Testis (tissue), 3 donors: ENCODE results near the gene KCNE2. TPM values are rescaled to one million over a fixed set of nuclear protein-coding genes. Genes with fewer than 3 reads are reported as not detected.

Experiments
- DNase-seq: peaks from one replicate; pipeline ENCODE4 v3.0.0-alpha.2; 2019
- H3K27ac ChIP-seq, 2 donors: fragments of 200-600 bp; sonication (generic); one replicate each; pipeline ENCODE4 v1.5.1; 2019
- H3K27me3 ChIP-seq: fragments of 200-600 bp; sonication (generic); one replicate; pipeline ENCODE4 v1.5.1; 2019
- H3K36me3 ChIP-seq: fragments of 200-600 bp; sonication (generic); one replicate; pipeline ENCODE4 v1.5.1; 2017; ENCODE audit warnings: low read depth; ENCODE audit errors: missing control alignments
- H3K4me1 ChIP-seq: fragments of 200-600 bp; sonication (generic); one replicate; pipeline ENCODE4 v1.5.1; 2019
- H3K4me3 ChIP-seq, 2 donors: fragments of 200-600 bp; sonication (generic); one replicate each; pipeline ENCODE4 v1.5.1; 2017 to 2019
- H3K9me3 ChIP-seq: fragments of 200-600 bp; sonication (generic); one replicate; pipeline ENCODE4 v1.5.1; 2017
- CTCF ChIP-seq, 3 experiments: fragments of 450-650 bp in 2 of 3; fragments of 200-600 bp in 1 of 3; sonication (generic) in 1 of 3; IDR thresholded peaks; one replicate each; pipeline ENCODE4 v1.5.1; 2016 to 2019; ENCODE audit warnings: antibody characterized with exemption in 3 of 3, mild to moderate bottlenecking in 2 of 3, moderate library complexity in 1 of 3
- POLR2A ChIP-seq: fragments of 450-650 bp; IDR thresholded peaks from one replicate; pipeline ENCODE4 v1.6.1; 2017; ENCODE audit warnings: antibody characterized with exemption, mild to moderate bottlenecking, moderate library complexity
- WGBS, 2 donors: methylation state at CpG; one replicate each; pipeline ENCODE4 v1.1.5; 2018; 5-methylcytosine and 5-hydroxymethylcytosine counted together
- intact Hi-C: fragments of 100-400 bp; cut with DNase I; formaldehyde crosslinking; loops from one replicate; pipeline ENCODE4 v1.15.1; 2023; ENCODE audit warnings: low total_unique reads
- polyA plus RNA-seq: library from polyadenylated mRNA; stranded (reverse); fragments of 350-450 nt; fragmentation: Illumina TruSeq; extraction: RNeasy Lipid Tissue Mini Kit (QIAGEN cat#74804); gene quantifications from one replicate; pipeline ENCODE4 v1.2.3, GENCODE V29; 2014; ENCODE audit warnings: low read depth, low replicate concordance; ENCODE audit not compliant: insufficient read depth
- total RNA-seq, 2 donors: library from RNA; depleted of rRNA; stranded (reverse); fragments of >200 nt; gene quantifications; one replicate each; pipeline ENCODE4 v1.2.3, GENCODE V29; 2016

The KCNE2 gene
- total and polyA plus RNA-seq, 3 donors from 2014 or later, result 0.37 to 0.74 TPM; not detected in 1

- H3K4me1 ChIP-seq, result no peaks in the 10 kb centered on the region
- intact Hi-C loops, result no loop called here
- no peak overlapping the region for H3K27ac ChIP-seq
- no peaks in the 10 kb centered on the region for H3K9me3 ChIP-seq
- no peak overlapping the region for H3K4me3 ChIP-seq
- TF ChIP-seq POLR2A, result no peak
- TF ChIP-seq CTCF (IDR thresholded peaks at IDR 0.05), result no peak
- DNase-seq, result no peak
- no peaks in the 10 kb centered on the region for H3K36me3 ChIP-seq
- WGBS, 2 donors, result 68 to 73% methylated on average over 4 of the region's 4 CpGs
- no peaks in the 10 kb centered on the region for H3K27me3 ChIP-seq
Observed at GRCh38 chr21:34354836-34355235, 9.0 kb upstream of the KCNE2 start.

- Histone ChIP-seq H3K4me3 (no peak overlapping the region), H3K27ac (no peak overlapping the region), H3K9me3 (no peaks in the 10 kb centered on the region), H3K36me3 (no peaks in the 10 kb centered on the region), H3K27me3 (no peaks in the 10 kb centered on the region), H3K4me1 (no peaks in the 10 kb centered on the region)
- DNase-seq, result no peak
- intact Hi-C loops, result no loop called here
- TF ChIP-seq POLR2A, result no peak
- TF ChIP-seq CTCF (IDR thresholded peaks at IDR 0.05), result no peak
- 96 to 100% methylated on average over 5 of the region's 5 CpGs for WGBS, 2 donors
Observed at GRCh38 chr21:34355570-34355969, 8.2 kb upstream of the KCNE2 start.

- intact Hi-C loops, result no loop called here
- Histone ChIP-seq H3K27me3 (no peaks in the 10 kb centered on the region), H3K27ac (no peak overlapping the region), H3K4me3 (no peak overlapping the region), H3K36me3 (no peaks in the 10 kb centered on the region), H3K4me1 (no peaks in the 10 kb centered on the region), H3K9me3 (no peaks in the 10 kb centered on the region)
- 91 to 94% methylated on average over 2 of the region's 2 CpGs for WGBS, 2 donors
- DNase-seq, result no peak
- TF ChIP-seq CTCF (IDR thresholded peaks at IDR 0.05) (no peak), POLR2A (no peak)
Observed at GRCh38 chr21:34357889-34358288, 5.9 kb upstream of the KCNE2 start.

- no peaks in the 10 kb centered on the region for H3K9me3 ChIP-seq
- DNase-seq, result no peak
- intact Hi-C loops, result no loop called here
- no peaks in the 10 kb centered on the region for H3K36me3 ChIP-seq
- no peak overlapping the region for H3K27ac ChIP-seq
- 47 to 100% methylated on average over 1 of the region's 1 CpG for WGBS, 2 donors
- no peaks in the 10 kb centered on the region for H3K4me1 ChIP-seq
- no peak for TF ChIP-seq CTCF (IDR thresholded peaks at IDR 0.05)
- no peaks in the 10 kb centered on the region for H3K27me3 ChIP-seq
- H3K4me3 ChIP-seq, result no peak overlapping the region
Observed at GRCh38 chr21:34358866-34359265, 4.9 kb upstream of the KCNE2 start.

GRCh38 chr21:34360488-34361241 lies 3.1 kb upstream of the KCNE2 start:
- Histone ChIP-seq H3K27ac (no peak overlapping the region), H3K4me3 (peak overlapping the region in 1 of 2 donors; percentile 6), H3K4me1 (no peaks in the 10 kb centered on the region), H3K27me3 (no peaks in the 10 kb centered on the region), H3K9me3 (no peaks in the 10 kb centered on the region), H3K36me3 (no peaks in the 10 kb centered on the region)
- intact Hi-C loops, result no loop called here
- TF ChIP-seq POLR2A (no peak), CTCF (IDR thresholded peaks at IDR 0.05) (no peak)
- peak; percentile 9 for DNase-seq
- WGBS, 2 donors, result 68 to 80% methylated on average over 12 of the region's 12 CpGs
